ENCODE results near the gene PPP2R5C.

DNA sequence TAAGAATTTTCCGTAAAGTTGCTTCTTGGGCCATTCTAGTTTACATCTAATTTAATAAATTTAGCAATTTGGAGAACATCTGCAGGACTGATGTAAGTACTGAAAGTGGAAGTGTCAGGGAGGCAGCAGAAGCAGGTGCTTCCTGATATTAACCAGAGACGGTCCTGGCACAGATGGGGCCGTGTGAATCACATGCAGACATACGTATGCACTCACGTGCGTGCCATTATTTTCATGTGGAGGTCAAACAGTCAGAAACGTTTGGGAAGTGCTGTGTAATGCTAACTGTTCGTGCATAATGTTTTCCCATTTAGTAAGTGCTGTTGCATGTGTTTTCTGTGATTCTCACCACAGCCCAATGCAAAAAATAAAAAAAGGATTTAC is 115.0 kb downstream of the PPP2R5C start:
- TF ChIP-seq, protein P1, sequence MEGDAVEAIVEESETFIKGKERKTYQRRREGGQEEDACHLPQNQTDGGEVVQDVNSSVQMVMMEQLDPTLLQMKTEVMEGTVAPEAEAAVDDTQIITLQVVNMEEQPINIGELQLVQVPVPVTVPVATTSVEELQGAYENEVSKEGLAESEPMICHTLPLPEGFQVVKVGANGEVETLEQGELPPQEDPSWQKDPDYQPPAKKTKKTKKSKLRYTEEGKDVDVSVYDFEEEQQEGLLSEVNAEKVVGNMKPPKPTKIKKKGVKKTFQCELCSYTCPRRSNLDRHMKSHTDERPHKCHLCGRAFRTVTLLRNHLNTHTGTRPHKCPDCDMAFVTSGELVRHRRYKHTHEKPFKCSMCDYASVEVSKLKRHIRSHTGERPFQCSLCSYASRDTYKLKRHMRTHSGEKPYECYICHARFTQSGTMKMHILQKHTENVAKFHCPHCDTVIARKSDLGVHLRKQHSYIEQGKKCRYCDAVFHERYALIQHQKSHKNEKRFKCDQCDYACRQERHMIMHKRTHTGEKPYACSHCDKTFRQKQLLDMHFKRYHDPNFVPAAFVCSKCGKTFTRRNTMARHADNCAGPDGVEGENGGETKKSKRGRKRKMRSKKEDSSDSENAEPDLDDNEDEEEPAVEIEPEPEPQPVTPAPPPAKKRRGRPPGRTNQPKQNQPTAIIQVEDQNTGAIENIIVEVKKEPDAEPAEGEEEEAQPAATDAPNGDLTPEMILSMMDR (IDR thresholded peaks at IDR 0.05) = no peak
- TF ChIP-seq POLR2A (IDR thresholded peaks at IDR 0.05) = no peak
